ENCODE measurements around the gene RMND1. TPM values are rescaled to one million over a fixed set of nuclear protein-coding genes. Genes with fewer than 3 reads are reported as not detected.
A peak's percentile ranks its signal among the peaks of the same experiment; 100 is the strongest.
"Not testable (repeated sequence)": the region's sequence is repeated elsewhere in the genome, so short reads cannot be mapped to it uniquely, and the experiment has no call there.

Gene RMND1
- total RNA-seq, 1 donor from 2014 or later, result 28.6 TPM

DNA sequence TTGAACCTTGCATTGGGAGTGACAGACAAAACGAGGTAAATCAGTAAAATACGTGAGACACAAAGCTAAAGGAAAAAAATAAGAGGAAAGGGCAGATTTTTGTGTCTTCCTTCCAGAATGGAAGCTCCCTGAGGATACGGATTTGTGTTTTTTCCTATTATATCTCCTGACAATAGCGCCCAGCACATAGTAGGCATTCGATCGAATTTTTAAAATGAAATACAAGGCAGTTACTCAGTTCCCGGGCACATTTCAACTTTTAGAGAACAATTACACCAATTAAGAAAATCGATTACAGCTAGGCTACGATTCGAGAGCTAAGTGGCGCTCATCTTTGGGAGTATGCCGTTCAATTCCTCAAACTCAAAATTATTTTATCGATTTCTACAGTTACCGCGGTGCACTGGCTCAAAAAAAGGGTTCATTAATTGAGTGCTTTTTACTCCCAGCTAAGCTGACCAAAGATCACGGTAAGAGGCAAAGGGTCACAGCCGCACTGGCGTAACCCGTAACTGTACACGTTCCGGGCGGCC lies 443 bp downstream of the RMND1 start:
- peaks cover 18% of the 10 kb centered on the region for H3K4me1 Mint-ChIP-seq (ENCODE audit: unreplicated experiment)

DNA sequence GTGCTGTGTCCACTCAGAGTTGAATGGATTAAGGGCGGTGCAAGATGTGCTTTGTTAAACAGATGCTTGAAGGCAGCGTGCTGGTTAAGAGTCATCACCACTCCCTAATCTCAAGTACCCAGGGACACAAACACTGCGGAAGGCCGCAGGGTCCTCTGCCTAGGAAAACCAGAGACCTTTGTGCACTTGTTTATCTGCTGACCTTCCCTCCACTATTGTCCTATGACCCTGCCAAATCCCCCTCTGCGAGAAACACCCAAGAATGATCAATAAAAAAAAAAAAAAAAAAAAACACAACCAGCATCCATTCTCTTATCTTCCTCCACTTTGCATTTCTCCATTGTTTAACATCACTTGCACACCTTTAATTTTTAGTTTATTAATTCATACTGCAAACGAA lies 998 bp downstream of the RMND1 start:
- peak overlapping the region; percentile 97 for H3K4me3 Mint-ChIP-seq
- H3K9me3 Mint-ChIP-seq; H3K27me3 Mint-ChIP-seq; DNase-seq (ENCODE audit: extremely low spot score, unreplicated experiment): not testable (repeated sequence)
- H3K27ac Mint-ChIP-seq, result peak overlapping the region; percentile 92
- peaks cover 15% of the 10 kb centered on the region for H3K4me1 Mint-ChIP-seq (ENCODE audit: unreplicated experiment)
- H3K36me3 Mint-ChIP-seq, result peaks cover 20% of the 10 kb centered on the region

More for the DNA sequence above, 443 bp downstream of the RMND1 start:
- Mint-ChIP-seq H3K27me3 (peaks cover 4% of the 10 kb centered on the region), H3K9me3 (no peaks in the 10 kb centered on the region), H3K4me3 (peak overlapping the region; percentile 97), H3K36me3 (peaks cover 22% of the 10 kb centered on the region), H3K27ac (peak overlapping the region; percentile 92)
- DNase-seq (ENCODE audit: extremely low spot score, unreplicated experiment), result no peak
- TF ChIP-seq, protein P1, sequence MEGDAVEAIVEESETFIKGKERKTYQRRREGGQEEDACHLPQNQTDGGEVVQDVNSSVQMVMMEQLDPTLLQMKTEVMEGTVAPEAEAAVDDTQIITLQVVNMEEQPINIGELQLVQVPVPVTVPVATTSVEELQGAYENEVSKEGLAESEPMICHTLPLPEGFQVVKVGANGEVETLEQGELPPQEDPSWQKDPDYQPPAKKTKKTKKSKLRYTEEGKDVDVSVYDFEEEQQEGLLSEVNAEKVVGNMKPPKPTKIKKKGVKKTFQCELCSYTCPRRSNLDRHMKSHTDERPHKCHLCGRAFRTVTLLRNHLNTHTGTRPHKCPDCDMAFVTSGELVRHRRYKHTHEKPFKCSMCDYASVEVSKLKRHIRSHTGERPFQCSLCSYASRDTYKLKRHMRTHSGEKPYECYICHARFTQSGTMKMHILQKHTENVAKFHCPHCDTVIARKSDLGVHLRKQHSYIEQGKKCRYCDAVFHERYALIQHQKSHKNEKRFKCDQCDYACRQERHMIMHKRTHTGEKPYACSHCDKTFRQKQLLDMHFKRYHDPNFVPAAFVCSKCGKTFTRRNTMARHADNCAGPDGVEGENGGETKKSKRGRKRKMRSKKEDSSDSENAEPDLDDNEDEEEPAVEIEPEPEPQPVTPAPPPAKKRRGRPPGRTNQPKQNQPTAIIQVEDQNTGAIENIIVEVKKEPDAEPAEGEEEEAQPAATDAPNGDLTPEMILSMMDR (conservative IDR thresholded peaks at IDR 0.05), result peak; percentile 24

DNA sequence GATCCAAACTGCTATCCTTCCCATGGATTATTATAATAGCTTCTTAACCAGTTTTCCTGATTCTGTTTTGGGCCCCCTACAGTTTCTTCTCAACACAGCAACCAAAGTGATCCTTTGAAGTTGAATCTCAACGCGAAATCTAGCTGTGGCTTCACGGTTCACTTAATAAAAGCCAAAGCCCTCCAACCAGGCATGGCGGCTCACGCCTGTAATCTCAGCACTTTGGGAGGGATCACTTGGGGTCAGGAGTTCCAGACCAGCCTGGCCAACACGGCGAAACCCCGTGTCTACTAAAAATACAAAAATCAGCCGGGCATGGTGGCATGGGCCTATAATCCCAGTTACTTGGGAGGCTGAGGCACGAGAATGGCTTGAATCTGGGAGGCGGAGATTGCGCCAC lies 3.3 kb downstream of the RMND1 start:
- DNase-seq (ENCODE audit: extremely low spot score, unreplicated experiment), result no peak
- peaks cover 4% of the 10 kb centered on the region for H3K27me3 Mint-ChIP-seq
- peaks cover 11% of the 10 kb centered on the region for H3K4me1 Mint-ChIP-seq (ENCODE audit: unreplicated experiment)
- TF ChIP-seq, protein P1 (conservative IDR thresholded peaks at IDR 0.05), result peak; percentile 24
- H3K4me3 Mint-ChIP-seq, result no peak overlapping the region
- peaks cover 22% of the 10 kb centered on the region for H3K36me3 Mint-ChIP-seq
- H3K9me3 Mint-ChIP-seq, result no peaks in the 10 kb centered on the region
- peak overlapping the region; percentile 17 for H3K27ac Mint-ChIP-seq

DNA sequence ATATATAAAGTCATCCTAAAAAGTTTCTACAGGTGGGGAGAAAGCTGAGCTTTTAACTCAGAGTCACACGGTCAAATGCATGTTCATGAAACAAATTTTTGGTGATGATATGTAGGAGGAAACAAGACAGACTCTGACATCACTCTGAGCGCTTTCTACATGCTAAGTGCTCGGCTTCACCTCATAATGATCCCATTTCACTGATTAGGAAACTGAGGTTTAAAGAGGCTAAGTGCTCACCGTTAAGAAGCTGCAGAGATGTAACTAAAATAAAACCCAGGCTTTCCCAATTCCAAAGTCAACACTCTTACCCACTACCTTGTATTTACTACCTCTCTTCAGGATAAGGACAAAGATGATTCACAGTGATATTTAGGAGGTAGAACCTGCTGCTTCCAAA lies 4.7 kb downstream of the RMND1 start:
- Mint-ChIP-seq H3K36me3 (peaks cover 24% of the 10 kb centered on the region), H3K27me3 (peaks cover 3% of the 10 kb centered on the region), H3K4me3 (peak overlapping the region; percentile 10), H3K4me1 (ENCODE audit: unreplicated experiment) (peaks cover 10% of the 10 kb centered on the region), H3K9me3 (no peaks in the 10 kb centered on the region), H3K27ac (peak overlapping the region; percentile 29)
- no peak for DNase-seq (ENCODE audit: extremely low spot score, unreplicated experiment)
- TF ChIP-seq, protein P1 (conservative IDR thresholded peaks at IDR 0.05), result no peak

DNA sequence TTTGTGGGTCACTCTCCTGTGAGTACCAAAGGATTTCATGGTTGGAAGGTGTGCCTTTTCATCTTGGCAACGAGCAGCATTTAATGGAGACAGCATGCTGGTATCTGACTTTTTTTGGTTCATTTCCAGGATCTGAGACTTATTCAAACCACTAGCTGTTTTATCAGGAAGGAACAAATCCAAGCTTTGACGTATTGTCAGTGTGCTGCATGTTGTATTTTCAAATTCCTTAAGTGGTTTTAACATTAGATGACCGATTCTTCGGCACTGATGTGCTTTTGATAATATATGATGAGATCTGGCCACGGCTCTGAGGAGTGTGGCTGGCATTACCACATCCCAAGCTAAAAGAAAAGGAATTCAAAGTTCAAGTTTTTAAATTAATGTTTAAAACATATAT lies 6.4 kb downstream of the RMND1 start:
- no peak for DNase-seq (ENCODE audit: extremely low spot score, unreplicated experiment)
- TF ChIP-seq, protein P1 (conservative IDR thresholded peaks at IDR 0.05), result no peak
- peaks cover 19% of the 10 kb centered on the region for H3K36me3 Mint-ChIP-seq
- peak overlapping the region; percentile 86 for H3K27ac Mint-ChIP-seq
- no peaks in the 10 kb centered on the region for H3K27me3 Mint-ChIP-seq
- no peaks in the 10 kb centered on the region for H3K9me3 Mint-ChIP-seq
- no peak overlapping the region for H3K4me3 Mint-ChIP-seq
- H3K4me1 Mint-ChIP-seq (ENCODE audit: unreplicated experiment), result peaks cover 18% of the 10 kb centered on the region

DNA sequence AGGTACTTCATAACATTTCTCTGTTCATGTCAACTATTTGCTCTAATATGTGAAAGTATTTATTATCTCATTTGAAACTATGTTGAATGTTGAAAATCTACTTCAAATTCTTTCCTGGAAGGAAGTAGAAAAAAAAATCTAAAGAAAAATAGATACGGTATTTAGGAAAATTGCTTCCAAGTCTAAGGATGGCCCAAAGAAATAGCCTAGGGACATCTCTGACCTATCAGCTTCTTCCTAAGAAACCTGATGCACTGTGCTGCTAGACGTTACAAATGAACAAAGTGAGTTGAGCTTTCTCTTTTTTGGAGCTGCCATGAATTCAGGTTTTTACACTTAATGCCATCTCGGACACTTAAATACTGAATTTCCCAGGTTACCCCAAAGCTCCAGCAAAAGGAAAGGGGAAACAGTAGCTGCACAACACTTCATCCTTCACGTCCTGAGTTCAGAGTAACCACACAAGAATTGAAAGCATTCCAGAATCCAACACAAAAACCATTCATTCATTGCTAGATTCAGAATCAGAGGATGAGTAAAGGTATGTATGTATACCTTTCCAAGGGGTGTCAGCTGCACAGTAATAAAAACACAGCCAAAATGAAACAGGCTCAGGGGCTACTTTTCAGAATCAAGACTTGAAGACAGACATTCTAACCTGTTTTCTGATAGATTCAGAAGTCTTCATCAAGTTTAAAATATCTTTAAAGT lies 7.9 kb downstream of the RMND1 start:
- DNase-seq (ENCODE audit: extremely low spot score, unreplicated experiment), result no peak
- Mint-ChIP-seq H3K9me3 (no peaks in the 10 kb centered on the region), H3K4me3 (no peak overlapping the region), H3K4me1 (ENCODE audit: unreplicated experiment) (peaks cover 15% of the 10 kb centered on the region), H3K27me3 (no peaks in the 10 kb centered on the region), H3K27ac (no peak overlapping the region), H3K36me3 (peaks cover 15% of the 10 kb centered on the region)
- TF ChIP-seq, protein P1 (conservative IDR thresholded peaks at IDR 0.05), result no peak

All from type B pancreatic cell (in vitro differentiated cells).